Testis (tissue), 2 donors: ENCODE data around the gene CPEB4.

Source experiments
- POLR2A ChIP-seq: fragments of 450-650 bp; IDR thresholded peaks from one replicate; pipeline ENCODE4 v1.6.1; 2017; ENCODE audit warnings: antibody characterized with exemption, mild to moderate bottlenecking, moderate library complexity
- TF ChIP-seq, protein P1 (sequence below), 3 experiments: fragments of 450-650 bp in 2 of 3; fragments of 200-600 bp in 1 of 3; sonication (generic) in 1 of 3; IDR thresholded peaks; one replicate each; pipeline ENCODE4 v1.5.1; 2016 to 2019; ENCODE audit warnings: antibody characterized with exemption in 3 of 3, mild to moderate bottlenecking in 2 of 3, moderate library complexity in 1 of 3

DNA sequence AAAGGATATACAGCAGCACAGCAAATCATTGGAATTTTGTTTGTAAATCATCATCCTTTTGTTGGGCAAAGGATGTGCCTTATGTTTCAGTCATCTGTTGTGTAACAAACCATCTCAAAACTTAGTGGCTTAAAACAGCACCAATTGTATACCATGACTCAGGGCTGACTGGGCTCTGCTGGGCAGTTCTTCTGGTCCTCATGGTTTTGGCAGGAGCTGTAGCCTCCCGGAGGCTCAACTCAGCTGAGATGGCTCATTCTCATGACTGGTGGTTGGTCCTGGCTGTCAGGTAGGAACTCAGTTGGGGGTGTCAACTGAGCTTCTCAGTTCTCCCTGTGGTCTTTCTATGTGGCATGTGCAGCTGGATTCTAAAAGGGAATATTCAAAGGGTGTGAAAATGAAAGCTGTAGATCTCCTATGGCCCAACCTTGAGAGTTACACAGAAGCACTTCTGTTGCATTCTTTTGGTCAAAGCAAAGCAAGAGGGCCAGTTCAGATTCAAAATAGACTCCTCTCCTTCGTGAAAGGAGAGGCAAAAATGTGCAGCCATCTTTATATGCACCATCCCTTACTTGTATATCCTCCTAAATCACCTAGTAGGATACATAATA is 39.1 kb upstream of the CPEB4 start:
- no peak for TF ChIP-seq POLR2A
- TF ChIP-seq, protein P1, sequence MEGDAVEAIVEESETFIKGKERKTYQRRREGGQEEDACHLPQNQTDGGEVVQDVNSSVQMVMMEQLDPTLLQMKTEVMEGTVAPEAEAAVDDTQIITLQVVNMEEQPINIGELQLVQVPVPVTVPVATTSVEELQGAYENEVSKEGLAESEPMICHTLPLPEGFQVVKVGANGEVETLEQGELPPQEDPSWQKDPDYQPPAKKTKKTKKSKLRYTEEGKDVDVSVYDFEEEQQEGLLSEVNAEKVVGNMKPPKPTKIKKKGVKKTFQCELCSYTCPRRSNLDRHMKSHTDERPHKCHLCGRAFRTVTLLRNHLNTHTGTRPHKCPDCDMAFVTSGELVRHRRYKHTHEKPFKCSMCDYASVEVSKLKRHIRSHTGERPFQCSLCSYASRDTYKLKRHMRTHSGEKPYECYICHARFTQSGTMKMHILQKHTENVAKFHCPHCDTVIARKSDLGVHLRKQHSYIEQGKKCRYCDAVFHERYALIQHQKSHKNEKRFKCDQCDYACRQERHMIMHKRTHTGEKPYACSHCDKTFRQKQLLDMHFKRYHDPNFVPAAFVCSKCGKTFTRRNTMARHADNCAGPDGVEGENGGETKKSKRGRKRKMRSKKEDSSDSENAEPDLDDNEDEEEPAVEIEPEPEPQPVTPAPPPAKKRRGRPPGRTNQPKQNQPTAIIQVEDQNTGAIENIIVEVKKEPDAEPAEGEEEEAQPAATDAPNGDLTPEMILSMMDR (IDR thresholded peaks at IDR 0.05), result no peak
